ENCODE measurements around the gene LMNA. TPM values are rescaled to one million over a fixed set of nuclear protein-coding genes. Genes with fewer than 3 reads are reported as not detected.

Gene LMNA
- polyA plus RNA-seq, 3 donors = 16.5 to 45.5 (median 24.7) TPM

DNA sequence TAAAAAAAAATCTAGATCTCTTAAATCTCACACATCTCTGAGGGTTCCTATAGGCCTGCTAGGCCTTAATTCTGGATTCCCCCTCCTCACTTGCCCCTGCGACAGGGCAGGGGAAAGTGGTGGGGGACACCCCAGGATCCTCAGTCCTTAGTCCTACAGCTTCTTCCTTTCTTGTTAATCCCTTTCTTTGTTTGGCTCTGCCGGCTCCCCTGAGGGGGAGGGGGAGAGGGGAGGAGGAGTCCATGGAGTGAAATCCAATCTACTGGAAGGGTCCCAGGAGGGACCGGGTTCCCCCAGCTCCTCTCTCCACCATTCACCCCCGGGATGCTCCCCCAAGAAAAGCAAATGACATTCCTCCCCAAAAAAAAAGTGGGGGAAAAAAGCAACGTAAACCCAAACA lies 40.8 kb upstream of the LMNA start:
- Histone ChIP-seq H4K20me1 (ENCODE audit: insufficient read depth, low read length) (no peaks in the 10 kb centered on the region), H3K4me2 (replicated peaks; ENCODE audit: extremely low read depth, low read length, poor library complexity, severe bottlenecking) (no peak overlapping the region), H3K9ac (ENCODE audit: insufficient read depth, low read length, poor library complexity, severe bottlenecking) (no peak overlapping the region), H3K79me2 (ENCODE audit: insufficient read depth, low read length) (no peaks in the 10 kb centered on the region), H3K36me3 (replicated peaks in 1 of 2; ENCODE audit: control insufficient read depth in 1 of 2, insufficient read depth in 2 of 2, low read length in 2 of 2) (no peaks in the 10 kb centered on the region), H3K9me3 (replicated peaks in 1 of 2; ENCODE audit: control insufficient read depth in 1 of 2, insufficient read depth in 1 of 2, low read length in 2 of 2) (no peaks in the 10 kb centered on the region), H3K27ac (ENCODE audit: low read depth in 1 of 2, low read length in 2 of 2) (no peak overlapping the region), H3K4me1 (ENCODE audit: control insufficient read depth in 1 of 2, insufficient read depth in 2 of 2, low read length in 2 of 2) (peaks cover 11 to 18% of the 10 kb centered on the region in 2 donors), H3K27me3 (ENCODE audit: control insufficient read depth in 2 of 2, insufficient read depth in 2 of 2, low read length in 2 of 2) (peaks cover 13 to 42% of the 10 kb centered on the region in 2 donors), H2AFZ (ENCODE audit: insufficient read depth, low read depth, low read length, poor library complexity, severe bottlenecking) (no peak overlapping the region), H3K4me3 (replicated peaks in 1 of 3; ENCODE audit: low read depth in 2 of 3, low read length in 3 of 3) (no peak overlapping the region)
- no peak for DNase-seq
- Mint-ChIP-seq H3K27ac (no peak overlapping the region), H3K36me3 (no peaks in the 10 kb centered on the region), H3K4me1 (peaks cover 16% of the 10 kb centered on the region), H3K27me3 (ENCODE audit: low read depth in 3 of 3) (peaks cover 47 to 58% (median 49%) of the 10 kb centered on the region in 3 donors), H3K9me3 (peaks cover 0 to 8% (median 0%) of the 10 kb centered on the region in 7 donors), H3K4me3 (no peak overlapping the region)
- no CpG with 5 or more reads among the region's 5 CpGs for WGBS (ENCODE audit: insufficient coverage)
- intact Hi-C loops (cut with micrococcal nuclease) = loop anchor here in 1 of 2 donors (10.0 kb wide), 1 partner anchor 241 kb away; no protein-coding TSS in a partner anchor
- TF ChIP-seq, protein P1, sequence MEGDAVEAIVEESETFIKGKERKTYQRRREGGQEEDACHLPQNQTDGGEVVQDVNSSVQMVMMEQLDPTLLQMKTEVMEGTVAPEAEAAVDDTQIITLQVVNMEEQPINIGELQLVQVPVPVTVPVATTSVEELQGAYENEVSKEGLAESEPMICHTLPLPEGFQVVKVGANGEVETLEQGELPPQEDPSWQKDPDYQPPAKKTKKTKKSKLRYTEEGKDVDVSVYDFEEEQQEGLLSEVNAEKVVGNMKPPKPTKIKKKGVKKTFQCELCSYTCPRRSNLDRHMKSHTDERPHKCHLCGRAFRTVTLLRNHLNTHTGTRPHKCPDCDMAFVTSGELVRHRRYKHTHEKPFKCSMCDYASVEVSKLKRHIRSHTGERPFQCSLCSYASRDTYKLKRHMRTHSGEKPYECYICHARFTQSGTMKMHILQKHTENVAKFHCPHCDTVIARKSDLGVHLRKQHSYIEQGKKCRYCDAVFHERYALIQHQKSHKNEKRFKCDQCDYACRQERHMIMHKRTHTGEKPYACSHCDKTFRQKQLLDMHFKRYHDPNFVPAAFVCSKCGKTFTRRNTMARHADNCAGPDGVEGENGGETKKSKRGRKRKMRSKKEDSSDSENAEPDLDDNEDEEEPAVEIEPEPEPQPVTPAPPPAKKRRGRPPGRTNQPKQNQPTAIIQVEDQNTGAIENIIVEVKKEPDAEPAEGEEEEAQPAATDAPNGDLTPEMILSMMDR (IDR thresholded peaks at IDR 0.05) = no peak

DNA sequence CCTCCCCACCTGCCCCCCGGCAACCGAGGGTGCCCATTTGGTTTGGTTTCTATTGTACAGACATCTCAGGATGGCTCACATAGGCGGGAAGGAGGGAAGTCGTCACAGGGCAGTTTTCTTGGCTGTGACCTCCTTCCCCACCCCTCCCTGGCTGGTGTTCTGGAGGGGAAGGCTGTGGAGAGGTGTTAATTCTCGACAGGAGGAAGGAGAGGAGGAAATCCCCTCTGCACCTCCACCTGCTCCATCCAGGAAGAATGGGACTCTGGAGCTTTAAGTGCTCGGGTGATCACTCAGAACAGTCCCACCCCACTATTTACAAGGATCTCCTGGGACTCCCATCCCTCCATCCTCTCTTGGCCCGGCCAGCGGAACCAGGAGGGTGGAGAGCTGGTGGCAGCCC lies 39.9 kb upstream of the LMNA start:
- Mint-ChIP-seq H3K36me3 (no peaks in the 10 kb centered on the region), H3K4me1 (peaks cover 16% of the 10 kb centered on the region), H3K27me3 (ENCODE audit: low read depth in 3 of 3) (peaks cover 56 to 67% (median 58%) of the 10 kb centered on the region in 3 donors), H3K27ac (no peak overlapping the region), H3K9me3 (peaks cover 0 to 11% (median 0%) of the 10 kb centered on the region in 7 donors), H3K4me3 (peak overlapping the region in 1 of 2 donors; percentile 36)
- no peaks in the 10 kb centered on the region for H3K9me3 ChIP-seq (replicated peaks in 1 of 2; ENCODE audit: control insufficient read depth in 1 of 2, insufficient read depth in 1 of 2, low read length in 2 of 2)
- TF ChIP-seq, protein P1 (IDR thresholded peaks at IDR 0.05) = no peak
- no peaks in the 10 kb centered on the region for H4K20me1 ChIP-seq (ENCODE audit: insufficient read depth, low read length)
- no peak overlapping the region for H2AFZ ChIP-seq (ENCODE audit: insufficient read depth, low read depth, low read length, poor library complexity, severe bottlenecking)
- WGBS (ENCODE audit: insufficient coverage) = no CpG with 5 or more reads among the region's 8 CpGs
- H3K4me1 ChIP-seq (ENCODE audit: control insufficient read depth in 1 of 2, insufficient read depth in 2 of 2, low read length in 2 of 2) = peaks cover 11 to 18% of the 10 kb centered on the region in 2 donors
- H3K4me3 ChIP-seq (replicated peaks in 1 of 3; ENCODE audit: low read depth in 2 of 3, low read length in 3 of 3) = no peak overlapping the region
- no peaks in the 10 kb centered on the region for H3K79me2 ChIP-seq (ENCODE audit: insufficient read depth, low read length)
- H3K36me3 ChIP-seq (replicated peaks in 1 of 2; ENCODE audit: control insufficient read depth in 1 of 2, insufficient read depth in 2 of 2, low read length in 2 of 2) = no peaks in the 10 kb centered on the region
- intact Hi-C loops (cut with micrococcal nuclease) = loop anchor here in 1 of 2 donors (10.0 kb wide), 1 partner anchor 240 kb away; no protein-coding TSS in a partner anchor
- H3K9ac ChIP-seq (ENCODE audit: insufficient read depth, low read length, poor library complexity, severe bottlenecking) = no peak overlapping the region
- no peak overlapping the region for H3K27ac ChIP-seq (ENCODE audit: low read depth in 1 of 2, low read length in 2 of 2)
- H3K4me2 ChIP-seq (replicated peaks; ENCODE audit: extremely low read depth, low read length, poor library complexity, severe bottlenecking) = no peak overlapping the region
- peaks cover 15 to 50% of the 10 kb centered on the region in 2 donors for H3K27me3 ChIP-seq (ENCODE audit: control insufficient read depth in 2 of 2, insufficient read depth in 2 of 2, low read length in 2 of 2)
- no peak for DNase-seq

All from CD14-positive monocyte (primary cell).